Kidney epithelial cell (primary cell): Measurements from ENCODE around the gene TNFRSF1A. TPM values are rescaled to one million over a fixed set of nuclear protein-coding genes. Genes with fewer than 3 reads are reported as not detected.

ENCODE experiments used
- DNase-seq: peaks from one replicate; pipeline ENCODE4 v3.0.0-alpha.2; 2010; ENCODE audit warnings: low read depth
- H3K27me3 ChIP-seq: 2 replicates; pipeline ENCODE4 v1.6.0; 2011; ENCODE audit warnings: low read length; ENCODE audit not compliant: control insufficient read depth, insufficient read depth
- H3K36me3 ChIP-seq: 2 replicates; pipeline ENCODE4 v1.5.1; 2011; ENCODE audit warnings: low read length; ENCODE audit not compliant: control insufficient read depth, insufficient read depth
- H3K4me3 ChIP-seq: 2 replicates; pipeline ENCODE4 v1.5.1; 2011; ENCODE audit warnings: low read depth, mild to moderate bottlenecking, control low read depth, low read length
- total RNA-seq: library from RNA; depleted of rRNA; stranded (reverse); fragments of >200 nt; gene quantifications from 2 replicates; pipeline ENCODE4 v1.2.3, GENCODE V29; 2015
- TF ChIP-seq, protein P1 (sequence below): IDR thresholded peaks from 2 replicates; pipeline ENCODE4 v1.5.1; 2011; ENCODE audit warnings: mild to moderate bottlenecking, moderate library complexity, low read length, control low read depth, inconsistent platforms; ENCODE audit not compliant: insufficient read depth, poor library complexity, severe bottlenecking

Gene TNFRSF1A
- total RNA-seq, 1 donor from 2014 or later: 115 TPM

DNA sequence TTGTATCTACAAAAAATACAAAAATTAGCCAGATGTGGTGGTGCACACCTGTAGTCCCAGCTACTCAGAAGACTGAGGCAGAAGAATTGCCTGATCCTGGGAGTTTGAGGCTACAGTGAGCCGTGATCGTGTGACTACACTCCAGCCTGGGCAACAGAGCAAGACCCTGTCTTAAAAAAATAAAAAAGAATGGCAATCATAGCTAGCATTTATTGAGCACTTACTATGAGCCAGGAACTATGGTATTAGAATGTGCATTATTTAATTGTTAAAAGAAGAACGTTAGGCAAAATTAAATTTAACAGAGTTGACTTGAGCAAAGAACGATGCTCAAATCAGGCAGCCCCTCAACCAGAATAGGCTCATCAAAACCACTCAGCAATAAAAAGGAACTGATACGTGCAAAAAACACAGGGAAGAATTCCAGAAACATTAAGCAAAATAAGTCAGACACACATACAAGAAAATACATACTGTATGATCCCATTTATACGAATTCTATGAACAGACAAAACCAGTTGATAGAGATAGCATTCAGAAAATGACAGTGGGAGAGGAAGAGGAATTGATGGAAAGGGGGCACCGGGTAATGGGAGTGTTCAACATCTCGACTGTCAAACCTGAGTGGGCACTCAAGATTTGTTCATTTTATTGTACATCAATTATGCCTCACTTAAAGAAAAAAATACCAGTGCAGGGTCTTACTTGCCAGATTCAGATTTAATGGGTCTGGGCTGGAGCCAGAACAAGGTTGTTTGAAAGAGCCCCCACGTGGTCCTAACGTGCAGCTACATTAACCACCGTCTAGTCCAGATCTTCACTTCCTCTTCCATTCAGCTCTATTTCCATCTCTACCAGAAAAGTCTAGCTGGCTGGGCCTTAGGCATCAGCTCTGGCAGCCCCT, 25.4 kb upstream of the TNFRSF1A start:
- TF ChIP-seq, protein P1, sequence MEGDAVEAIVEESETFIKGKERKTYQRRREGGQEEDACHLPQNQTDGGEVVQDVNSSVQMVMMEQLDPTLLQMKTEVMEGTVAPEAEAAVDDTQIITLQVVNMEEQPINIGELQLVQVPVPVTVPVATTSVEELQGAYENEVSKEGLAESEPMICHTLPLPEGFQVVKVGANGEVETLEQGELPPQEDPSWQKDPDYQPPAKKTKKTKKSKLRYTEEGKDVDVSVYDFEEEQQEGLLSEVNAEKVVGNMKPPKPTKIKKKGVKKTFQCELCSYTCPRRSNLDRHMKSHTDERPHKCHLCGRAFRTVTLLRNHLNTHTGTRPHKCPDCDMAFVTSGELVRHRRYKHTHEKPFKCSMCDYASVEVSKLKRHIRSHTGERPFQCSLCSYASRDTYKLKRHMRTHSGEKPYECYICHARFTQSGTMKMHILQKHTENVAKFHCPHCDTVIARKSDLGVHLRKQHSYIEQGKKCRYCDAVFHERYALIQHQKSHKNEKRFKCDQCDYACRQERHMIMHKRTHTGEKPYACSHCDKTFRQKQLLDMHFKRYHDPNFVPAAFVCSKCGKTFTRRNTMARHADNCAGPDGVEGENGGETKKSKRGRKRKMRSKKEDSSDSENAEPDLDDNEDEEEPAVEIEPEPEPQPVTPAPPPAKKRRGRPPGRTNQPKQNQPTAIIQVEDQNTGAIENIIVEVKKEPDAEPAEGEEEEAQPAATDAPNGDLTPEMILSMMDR: peak; percentile 11
- Histone ChIP-seq H3K27me3 (no peaks in the 10 kb centered on the region), H3K36me3 (no peaks in the 10 kb centered on the region), H3K4me3 (no peak overlapping the region)
- DNase-seq: no peak

DNA sequence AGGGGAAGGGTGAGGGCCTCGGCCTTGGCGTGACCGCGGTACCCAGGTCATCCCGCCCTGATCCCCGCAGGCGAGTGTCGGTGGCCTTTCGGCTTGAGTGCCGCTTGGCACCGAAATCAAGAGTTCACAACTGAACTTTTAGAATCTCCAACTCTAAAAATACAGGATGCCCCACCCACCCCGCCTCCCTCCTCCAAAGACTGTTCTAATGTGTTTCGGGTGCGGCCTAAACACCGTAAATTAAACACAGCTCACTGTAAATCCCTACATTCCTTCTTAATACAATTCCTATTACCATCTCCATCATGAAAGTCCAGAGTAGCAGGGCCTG, 22.1 kb upstream of the TNFRSF1A start:
- H3K4me3 ChIP-seq: peak overlapping the region; percentile 43
- TF ChIP-seq, protein P1: no peak
- H3K36me3 ChIP-seq: no peaks in the 10 kb centered on the region
- H3K27me3 ChIP-seq: no peaks in the 10 kb centered on the region
- DNase-seq: no peak

DNA sequence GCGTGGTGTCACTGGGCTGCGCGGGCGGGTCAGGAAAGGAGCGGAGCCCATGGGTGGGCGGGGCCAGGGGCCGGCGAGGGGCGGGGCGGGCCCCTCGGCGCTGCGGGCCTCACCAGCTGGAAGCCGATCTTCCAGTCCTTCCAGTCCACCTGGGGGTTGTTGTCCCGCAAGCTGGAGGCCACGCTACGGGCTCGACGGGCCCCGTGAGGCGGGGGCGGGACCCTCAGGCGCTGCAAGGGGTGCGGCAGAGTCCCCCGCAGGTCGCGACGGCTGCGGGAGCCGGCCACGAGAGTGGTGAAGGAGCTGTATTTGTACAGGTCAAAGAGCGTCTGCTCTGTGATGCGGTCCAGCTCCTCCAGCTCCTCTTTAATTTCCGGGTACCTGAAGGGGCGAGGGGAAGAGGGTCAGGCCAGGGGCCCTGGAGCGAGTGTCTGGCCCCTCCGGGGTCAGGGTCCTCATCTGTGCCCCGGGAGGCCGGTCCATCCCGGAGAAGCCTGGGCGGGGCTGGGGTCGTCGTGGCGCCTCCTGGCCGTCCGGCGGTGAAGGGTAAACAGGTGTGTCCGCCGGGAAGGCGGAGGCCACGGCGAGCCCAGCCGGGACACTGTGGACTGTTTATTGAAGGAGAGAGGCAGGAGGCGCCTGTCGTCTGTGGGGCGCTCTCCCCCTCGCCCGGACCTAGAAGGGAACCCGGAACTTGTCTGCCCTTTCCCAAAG, 21.6 kb upstream of the TNFRSF1A start:
- no peaks in the 10 kb centered on the region for H3K27me3 ChIP-seq
- peak overlapping the region; percentile 43 for H3K4me3 ChIP-seq
- TF ChIP-seq, protein P1: no peak
- DNase-seq: no peak
- H3K36me3 ChIP-seq: no peaks in the 10 kb centered on the region

DNA sequence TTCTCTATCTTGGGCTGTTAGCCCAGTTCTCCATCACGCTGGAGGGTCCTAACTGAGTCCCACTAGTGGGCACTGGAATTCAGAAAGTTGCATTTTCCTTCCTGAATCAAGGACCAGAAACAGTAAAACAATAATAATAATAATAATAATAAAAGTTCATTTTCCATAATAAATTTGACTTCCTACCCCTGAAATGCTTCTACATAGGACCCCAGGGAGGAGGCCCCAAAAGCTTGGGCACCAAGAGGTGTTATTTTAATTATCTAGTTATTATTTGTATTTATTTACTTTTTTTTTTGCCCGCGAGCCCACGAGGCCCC, 21.1 kb upstream of the TNFRSF1A start:
- TF ChIP-seq, protein P1: no peak
- Histone ChIP-seq H3K27me3 (no peaks in the 10 kb centered on the region), H3K36me3 (no peaks in the 10 kb centered on the region), H3K4me3 (no peak overlapping the region)
- DNase-seq: no peak

DNA sequence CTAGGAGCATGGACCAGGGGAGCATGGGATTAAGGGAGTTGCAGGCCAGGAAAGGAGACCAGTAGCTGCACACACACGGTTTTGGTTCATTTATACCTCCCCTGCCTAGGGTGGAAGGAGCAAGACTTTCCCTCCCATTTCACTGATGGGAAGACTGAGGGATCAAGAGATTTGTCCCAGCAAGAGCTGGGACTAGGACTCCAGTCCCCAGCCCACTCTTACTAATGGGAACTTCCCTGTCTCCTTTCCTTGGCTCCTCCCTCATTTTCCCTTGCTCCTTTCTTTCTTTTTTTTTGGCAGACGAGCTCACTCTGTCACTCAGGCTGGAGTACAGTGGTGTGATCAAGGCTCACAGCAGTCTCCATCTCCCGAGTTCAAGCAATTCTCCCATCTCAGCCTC, 20.5 kb upstream of the TNFRSF1A start:
- TF ChIP-seq, protein P1: no peak
- DNase-seq: no peak
- no peak overlapping the region for H3K4me3 ChIP-seq

More for the DNA sequence above, 20.5 kb upstream of the TNFRSF1A start:
- Histone ChIP-seq H3K27me3 (no peaks in the 10 kb centered on the region), H3K36me3 (no peaks in the 10 kb centered on the region)
